GM18909 (cell line): ENCODE data around the gene SHMT1.
"Not testable (repeated sequence)": the region's sequence is repeated elsewhere in the genome, so short reads cannot be mapped to it uniquely, and the experiment has no call there.

Experiments
- ATAC-seq: cut with Tn5 transposase; IDR thresholded peaks from one replicate; pipeline ENCODE4 v1.9.1; 2021; ENCODE audit warnings: mild to moderate bottlenecking; ENCODE audit not compliant: unreplicated experiment, poor library complexity

SHMT1 gene

DNA sequence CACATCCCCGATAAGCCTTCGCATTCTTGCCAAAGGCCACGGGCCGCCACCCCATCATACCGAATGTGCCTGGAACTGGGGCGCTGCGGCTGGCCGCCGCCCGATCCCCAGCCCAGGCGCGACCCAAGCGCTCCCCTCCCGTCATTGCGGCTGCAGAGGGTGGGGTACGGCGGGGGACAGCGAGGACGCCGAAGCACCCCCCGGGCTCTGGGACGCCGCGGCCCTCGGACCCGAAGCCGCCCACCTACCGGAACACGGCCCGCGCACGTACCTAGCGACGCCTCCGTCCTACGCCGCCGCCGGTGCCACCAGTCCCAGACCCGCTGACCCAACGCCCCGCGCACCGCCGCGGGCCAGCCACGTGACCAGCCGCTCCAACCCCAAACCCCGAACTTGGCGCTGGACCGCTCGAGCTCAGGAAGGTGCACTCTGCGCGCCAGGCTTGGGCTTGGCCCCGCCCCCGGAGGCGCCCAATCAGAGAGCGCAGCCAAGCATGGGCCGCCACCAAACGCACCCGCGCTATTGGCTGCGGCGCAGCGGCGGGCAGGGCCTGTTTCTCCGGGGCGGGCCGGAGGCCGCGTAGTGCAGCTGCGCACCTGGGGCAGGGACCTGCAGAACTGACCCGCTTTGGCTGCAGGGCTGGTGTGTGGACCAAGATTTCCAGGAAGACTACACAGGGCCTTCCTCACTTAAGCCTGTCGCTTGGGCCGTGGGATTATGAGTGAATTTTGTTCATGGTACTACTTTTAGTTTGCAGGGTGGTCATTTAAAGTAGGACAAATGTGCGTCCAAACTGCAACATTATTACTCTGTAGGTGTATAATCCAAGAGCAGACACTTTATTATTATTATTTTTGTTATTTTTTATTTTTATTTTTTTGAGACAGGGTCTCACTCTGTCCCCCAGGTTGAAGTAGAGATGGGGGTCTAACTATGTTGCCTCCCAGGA lies at the start of gene SHMT1:
Gene SHMT1, minus strand, starts transcription at position 450 of the 949 bp plus-strand sequence. CDS start 7,569 bp downstream, outside the sequence.
- ATAC-seq, result peak; percentile 97

DNA sequence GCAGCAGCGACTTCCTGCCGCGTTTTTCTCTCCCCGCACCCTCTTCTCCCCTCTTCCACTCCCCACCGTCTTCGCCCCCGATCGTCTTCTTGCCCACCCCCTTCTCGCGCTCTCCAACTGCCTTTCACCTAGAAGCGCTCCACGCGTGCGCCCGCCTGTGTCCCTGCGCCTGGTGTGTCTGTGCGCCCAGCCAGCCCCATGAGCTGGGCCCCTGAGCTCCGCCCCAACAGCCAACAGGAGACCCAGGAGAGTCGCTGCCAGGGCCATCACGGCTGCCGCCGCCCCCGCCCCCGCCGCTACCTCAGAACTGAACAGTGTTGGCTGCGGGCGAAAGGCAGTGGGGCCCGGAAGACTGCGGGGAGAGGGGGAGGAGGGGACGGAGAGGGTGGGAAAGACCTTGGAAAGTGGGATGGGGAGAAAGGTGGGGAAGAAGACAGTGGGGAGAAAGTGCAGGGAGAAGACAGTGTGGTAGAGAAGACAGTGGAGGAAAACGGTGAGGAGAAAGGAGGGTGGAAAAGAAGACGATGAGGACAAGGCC lies 48.7 kb upstream of the SHMT1 start:
- ATAC-seq, result peak; percentile 83

DNA sequence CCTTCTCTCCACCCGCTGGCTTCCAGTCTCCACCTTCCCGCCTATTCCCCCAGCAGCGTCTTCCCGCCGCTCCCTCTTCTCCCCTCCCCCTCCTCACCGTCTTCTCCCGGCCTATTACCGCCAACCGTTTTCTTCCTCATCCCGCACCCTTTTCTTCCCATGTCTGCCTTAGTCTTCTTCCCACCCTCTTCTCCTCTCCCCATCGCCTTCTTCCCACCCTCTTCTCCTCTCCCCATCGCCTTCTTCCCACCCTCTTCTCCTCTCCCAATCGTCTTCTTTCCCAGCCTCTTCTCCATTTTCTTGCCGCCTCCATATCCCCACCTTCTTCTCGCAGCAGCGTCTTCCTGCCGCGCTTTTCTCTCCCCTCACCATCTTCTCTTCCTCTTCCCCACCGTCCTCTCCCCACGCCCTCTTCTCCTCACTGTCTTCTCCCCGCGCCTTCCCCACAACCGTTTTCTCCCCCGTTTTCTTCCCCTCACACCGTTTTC lies 48.1 kb upstream of the SHMT1 start:
- peak; percentile 10 for ATAC-seq

DNA sequence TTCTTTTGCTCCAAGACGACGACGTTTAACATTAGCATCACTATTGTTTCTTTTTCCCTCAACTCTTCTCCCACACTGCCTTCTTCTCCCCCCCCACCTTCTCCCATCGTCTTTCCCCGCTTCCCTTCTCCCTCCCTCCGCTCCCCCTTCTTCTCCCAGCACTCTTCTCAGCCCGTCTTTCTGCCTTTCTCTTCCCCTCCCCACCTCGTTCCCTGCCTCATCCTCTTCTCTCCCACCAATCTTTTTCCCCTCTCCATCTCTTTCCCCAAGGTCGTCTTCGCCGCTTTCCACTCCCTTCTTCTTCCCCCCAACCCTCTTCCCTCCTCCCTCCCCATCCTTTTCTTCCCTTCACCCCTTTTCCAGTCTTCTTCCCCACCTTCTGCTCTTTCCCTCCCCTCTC lies 47.4 kb upstream of the SHMT1 start:
- ATAC-seq, result not testable (repeated sequence)

- not testable (repeated sequence) for ATAC-seq
These were observed 46.0 kb upstream of the SHMT1 start for GRCh38 chr17:18409321-18409720.

GRCh38 chr17:18408906-18409305 lies 45.6 kb upstream of the SHMT1 start:
- not testable (repeated sequence) for ATAC-seq

GRCh38 chr17:18403604-18404003 lies 40.3 kb upstream of the SHMT1 start:
- ATAC-seq, result peak; percentile 92

- ATAC-seq, result peak; percentile 10
These were observed 39.8 kb upstream of the SHMT1 start for GRCh38 chr17:18403166-18403565.

- ATAC-seq, result not testable (repeated sequence)
These were observed 38.7 kb upstream of the SHMT1 start for GRCh38 chr17:18401872-18402590.

DNA sequence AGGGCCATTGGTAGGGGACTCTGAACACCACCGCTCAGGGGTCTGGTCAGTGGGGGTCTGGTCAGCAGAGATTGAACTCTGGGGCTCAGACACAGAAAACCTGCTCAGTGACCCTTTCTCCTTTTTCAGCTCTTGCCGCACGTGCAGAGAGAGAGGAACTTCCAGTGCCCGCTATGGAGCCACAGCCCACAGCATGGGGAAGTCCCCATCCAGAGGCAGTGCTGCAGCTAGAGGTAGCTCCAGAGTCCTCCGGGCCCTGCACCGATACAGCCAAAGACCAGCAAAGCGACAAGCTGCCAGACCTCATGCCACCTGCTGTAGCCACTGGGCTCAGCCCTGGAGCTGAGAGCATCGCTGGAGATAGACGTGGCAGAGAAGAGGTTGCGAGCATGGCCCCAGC lies 25.4 kb upstream of the SHMT1 start:
- not testable (repeated sequence) for ATAC-seq

DNA sequence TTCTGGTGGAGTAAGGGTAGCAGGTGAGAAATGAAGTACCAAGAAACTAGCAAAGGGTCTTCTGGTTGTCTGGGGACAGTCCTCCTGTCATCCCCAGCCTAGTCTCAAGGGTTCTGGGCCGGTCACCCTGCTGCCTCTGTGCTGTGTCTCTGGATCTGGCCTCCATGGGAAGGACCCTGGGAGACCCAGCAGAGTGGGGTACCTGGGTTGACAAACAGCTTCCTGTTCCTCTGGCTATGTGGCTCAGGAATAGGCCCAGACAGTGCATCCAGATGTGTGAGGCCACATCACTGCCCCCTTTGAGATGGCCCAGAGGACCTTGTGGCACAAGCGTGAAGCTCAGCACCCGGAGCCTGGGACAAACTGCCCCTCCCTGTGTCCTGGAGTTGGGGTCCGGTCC lies 24.9 kb upstream of the SHMT1 start:
- not testable (repeated sequence) for ATAC-seq

DNA sequence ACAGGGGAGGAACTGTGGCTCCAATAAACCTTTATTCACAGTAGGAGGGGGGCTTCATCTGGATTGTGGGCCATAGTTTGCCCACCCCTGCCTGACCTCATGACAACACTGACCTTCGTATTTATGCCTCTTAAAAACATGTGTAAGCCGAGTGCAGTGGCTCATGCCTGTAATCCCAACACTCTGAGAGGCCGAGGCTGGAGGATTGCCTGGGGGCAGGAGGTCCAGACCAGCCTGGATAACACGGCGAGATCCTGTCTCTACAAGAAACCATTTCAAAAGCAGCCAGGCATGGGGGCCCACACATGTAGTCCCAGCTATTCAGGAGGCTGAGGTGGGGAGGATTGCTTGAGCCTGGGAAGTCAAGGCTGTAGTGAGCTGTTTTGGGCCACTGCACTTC lies 24.2 kb upstream of the SHMT1 start:
- ATAC-seq, result not testable (repeated sequence)

DNA sequence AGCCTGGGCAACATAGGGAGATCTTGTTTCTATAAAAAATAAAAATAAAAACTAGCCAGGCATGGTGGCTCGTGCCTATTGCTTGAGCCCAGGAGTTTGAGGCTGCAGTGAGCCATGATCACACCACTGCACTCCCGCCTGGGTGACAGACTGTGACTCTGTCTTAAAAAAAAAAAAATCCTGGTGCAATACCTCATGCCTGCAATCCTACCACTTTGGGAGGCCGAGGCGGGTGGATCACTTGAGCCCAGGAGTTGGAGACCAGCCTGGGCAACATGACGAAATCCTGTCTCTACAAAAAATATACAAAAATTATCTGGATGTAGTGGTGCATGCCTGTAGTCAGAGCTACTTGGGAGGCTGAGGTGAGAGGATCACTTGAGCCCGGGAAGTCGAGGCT lies 20.9 kb upstream of the SHMT1 start:
- ATAC-seq, result not testable (repeated sequence)

GRCh38 chr17:18383079-18383481 lies 19.7 kb upstream of the SHMT1 start:
- ATAC-seq, result not testable (repeated sequence)

DNA sequence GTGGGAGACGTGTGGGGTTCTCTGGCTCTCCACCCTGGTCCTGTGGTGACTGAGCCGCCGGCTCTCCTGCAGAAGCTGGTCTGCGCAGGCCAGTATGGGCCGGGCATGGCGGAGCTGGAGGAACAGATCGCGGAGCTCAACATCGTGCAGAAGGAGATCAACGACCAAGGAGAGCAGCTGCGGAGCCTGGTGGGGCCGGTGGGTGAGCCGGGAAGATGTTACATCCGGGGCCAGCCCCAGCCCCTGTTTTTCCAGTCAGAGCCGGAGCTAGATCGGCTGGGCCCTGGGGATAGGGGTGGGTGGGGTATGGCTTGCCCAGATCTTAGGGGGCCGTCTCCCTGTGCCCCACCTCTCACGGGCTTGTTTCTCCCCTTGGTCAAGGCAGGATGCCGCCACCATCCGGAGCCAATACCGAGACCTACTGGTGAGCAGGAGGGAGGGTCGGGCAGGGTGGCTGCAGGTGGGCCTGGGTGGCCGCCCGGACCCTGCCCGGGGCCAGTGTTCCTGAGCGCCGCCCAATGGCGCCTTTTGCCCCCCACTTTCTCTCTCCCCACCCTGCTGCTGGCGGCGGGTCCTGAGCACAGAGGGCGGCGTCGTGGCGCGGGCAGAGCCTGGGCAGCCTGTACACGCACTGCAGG lies 19.2 kb upstream of the SHMT1 start:
- ATAC-seq, result no peak

DNA sequence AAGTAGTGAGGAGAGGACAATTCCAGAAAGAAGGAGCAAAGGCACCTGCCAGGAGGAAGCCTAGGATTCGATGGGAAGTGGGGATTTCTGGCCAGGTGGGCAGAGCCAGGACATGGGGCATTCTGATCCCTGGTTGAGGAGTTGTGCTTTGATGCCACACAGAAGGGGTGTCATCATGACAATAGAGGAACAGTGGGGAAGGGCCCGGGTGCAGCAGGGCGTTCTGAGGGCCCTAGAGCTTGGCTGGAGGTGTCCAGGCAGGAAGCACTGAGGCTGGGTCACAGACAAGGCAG lies 18.5 kb upstream of the SHMT1 start:
- ATAC-seq, result no peak

DNA sequence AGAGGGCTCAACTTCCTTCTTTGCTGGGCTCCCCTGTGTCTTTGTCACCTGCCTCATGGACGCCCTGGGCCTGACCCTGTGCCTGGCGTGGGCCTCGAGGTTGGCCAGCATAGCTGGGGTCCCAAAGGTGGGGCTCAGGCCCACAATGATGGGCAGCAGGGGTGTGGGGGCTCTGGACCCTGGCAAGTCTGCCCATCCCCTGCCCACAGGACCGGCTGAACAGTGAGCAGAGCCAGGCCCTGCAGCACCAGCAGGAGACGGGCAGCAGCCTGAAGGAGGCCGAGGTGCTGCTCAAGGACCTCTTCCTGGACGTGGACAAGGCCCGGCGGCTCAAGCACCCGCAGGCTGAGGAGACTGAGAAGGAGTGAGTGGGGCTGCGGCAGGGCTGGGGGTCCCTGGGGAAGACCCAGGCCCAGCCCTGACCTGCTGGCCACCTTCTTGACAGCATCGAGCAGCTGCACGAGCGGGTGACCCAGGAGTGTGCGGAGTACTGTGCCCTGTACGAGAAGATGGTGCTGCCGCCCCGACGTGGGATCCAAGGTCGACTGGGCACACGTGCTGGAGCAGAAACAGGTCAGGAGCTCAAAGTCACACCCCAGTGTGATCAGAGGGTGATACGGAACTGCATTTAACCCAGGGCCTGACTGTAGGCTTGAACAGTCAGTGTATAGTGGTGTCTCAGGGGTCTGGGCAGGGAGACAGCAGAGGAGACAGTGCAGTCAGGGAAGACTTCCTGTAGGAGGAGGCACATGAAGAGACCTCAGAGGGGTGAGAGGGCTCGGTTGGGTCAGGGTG lies 18.0 kb upstream of the SHMT1 start:
- no peak for ATAC-seq

GRCh38 chr17:18380471-18381157 lies 17.3 kb upstream of the SHMT1 start:
- no peak for ATAC-seq
